GM21619 (cell line): ENCODE data around the gene MRGPRE.

ENCODE experiments used
- ATAC-seq: cut with Tn5 transposase; IDR thresholded peaks from one replicate; pipeline ENCODE4 v1.9.1; 2021; ENCODE audit not compliant: unreplicated experiment

Gene MRGPRE

DNA sequence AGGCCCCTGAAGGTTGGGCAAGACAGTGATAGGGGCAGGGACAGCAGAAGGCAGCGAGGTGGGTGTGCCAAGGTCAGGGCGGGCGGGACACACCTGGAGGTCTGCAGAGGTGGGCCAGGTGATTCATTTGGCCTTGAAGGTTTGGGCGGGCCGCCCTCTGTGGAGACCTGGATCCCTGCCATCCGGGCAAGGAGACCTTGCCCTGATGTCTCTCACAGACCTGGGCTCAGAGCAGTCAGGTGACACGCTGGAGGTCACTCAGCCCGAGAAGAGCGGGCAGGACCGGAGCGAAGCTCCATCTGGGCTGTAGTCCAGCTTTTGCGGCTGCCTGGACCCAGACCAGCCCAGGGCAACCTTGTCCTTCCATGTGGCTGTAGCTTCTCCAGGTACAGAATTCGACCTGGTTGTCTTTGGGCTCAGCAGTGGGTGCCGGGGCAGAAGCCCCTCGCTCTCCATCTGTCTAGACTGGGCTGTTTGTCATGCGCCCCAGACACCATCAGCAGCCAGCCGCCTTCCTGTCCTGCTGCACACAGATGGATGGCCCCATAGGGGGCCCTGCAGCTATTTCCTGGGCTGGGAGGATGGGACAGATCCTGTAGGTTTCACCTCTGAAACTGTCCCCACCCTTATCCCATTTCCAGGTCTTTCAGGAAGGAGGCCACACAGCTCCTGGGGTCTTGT is 16.7 kb downstream of the MRGPRE start:
- ATAC-seq: no peak

DNA sequence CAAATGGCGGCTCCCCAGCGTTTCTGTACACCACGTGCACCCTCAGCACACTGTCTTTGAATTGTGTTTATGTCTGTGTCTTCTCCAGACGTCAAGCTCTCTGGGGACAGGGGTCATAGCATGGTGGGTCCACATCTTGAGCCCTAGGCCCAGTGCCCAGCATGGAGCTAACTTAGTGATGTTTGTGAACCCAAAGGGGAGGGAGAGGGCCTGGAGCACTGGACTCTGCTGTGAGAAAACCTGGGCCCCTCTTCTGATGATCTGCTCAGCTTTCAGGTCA is 17.9 kb downstream of the MRGPRE start:
- no peak for ATAC-seq

DNA sequence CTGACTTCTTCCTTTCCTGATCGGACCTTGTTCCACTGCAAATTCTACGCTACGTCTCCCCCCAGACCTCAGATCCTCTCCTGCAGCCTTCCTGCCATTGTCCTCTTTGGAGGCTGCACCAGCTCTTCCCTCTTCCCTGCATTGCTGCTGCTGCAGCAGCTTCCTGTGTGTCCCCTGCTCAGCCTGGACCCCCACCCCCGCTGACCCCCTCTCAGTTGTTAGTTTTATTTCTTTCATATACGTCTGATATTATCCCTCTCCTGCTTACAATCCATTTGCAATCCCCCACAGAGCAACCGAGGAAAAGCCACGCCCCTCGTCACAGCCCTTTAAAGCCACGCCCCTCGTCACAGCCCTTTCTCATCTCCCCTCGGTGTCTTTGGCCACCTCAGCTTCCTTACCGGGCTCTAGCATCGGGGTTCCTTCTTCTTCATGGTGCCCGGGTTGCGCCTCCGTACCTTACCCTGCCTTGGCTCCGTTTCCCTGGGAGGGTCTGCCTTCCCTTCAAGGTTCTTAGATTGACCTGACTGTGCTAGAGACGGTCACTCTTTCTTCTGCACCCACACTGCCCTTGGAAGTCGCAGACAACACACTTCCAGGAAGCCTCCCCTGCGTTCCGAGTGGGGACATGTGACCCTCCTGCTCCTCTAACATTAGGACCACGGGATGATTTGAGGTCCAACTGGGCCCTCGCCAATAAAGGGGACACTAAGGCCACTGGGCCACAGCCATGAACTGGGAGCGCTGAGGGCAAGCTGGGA is 18.4 kb downstream of the MRGPRE start:
- ATAC-seq: no peak

DNA sequence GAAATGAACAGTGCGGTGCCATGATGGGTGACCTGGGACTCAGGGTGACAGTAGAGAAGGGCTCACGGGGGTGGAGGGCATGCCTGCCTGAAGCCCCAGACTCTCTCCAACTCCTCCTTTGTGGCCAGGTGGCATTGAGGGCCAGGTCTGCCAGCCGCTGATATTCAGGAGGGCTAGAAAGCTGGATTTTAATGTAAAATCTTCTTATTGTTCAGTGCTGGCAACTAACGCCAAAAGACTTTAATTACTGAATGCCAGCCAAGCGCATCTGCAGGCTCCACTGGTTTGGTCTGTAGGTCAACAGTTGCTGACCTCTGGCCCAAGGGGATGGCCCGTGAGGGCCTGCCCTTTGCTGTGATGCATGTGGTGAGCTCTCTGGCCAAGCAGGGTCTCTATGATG is 23.9 kb downstream of the MRGPRE start:
- no peak for ATAC-seq

DNA sequence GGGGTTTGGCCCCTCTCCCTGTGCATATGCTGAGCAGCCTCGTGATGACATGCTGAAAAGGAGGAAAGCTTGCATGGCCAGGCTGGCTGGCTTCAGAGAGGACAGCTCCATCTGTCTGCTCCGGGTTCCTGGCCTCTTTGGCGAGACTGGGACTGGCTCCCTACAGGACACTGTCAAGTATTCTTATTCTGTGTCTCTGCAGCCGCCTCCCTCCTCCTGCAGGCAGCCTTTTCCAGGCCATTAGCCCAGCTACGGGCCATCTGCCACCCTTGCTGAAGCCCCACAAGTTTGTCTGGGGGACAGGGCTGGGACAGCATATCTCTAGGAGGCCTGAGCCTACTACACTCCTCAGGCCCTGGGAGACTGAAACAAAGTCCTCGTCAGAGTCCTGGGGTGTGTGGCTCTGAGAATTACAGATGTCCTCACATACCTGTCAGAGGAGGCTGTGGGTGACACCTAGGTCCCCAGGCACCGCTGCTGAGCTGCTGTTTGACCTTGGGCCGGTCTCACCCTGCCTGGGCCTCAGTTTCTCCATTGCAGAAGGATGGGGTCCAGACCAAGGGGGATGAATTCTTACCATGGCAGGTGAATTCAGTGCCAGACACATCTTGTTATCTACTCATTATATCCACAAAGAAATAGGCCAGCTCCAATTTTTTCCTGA is 24.6 kb downstream of the MRGPRE start:
- ATAC-seq: no peak

DNA sequence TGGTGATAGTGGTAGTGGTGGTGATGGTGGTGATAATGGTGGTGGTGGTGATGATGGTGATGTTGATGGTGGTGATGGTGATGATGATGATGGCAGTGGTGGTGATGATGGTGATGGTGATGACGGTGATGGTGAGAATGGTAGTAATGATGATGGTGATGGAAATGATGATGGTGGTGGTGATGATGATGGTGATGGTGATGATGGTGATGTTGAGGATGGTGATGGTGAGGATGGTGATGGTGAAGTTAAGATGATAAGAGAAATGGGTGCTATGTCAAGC is 25.4 kb downstream of the MRGPRE start:
- ATAC-seq: no peak

DNA sequence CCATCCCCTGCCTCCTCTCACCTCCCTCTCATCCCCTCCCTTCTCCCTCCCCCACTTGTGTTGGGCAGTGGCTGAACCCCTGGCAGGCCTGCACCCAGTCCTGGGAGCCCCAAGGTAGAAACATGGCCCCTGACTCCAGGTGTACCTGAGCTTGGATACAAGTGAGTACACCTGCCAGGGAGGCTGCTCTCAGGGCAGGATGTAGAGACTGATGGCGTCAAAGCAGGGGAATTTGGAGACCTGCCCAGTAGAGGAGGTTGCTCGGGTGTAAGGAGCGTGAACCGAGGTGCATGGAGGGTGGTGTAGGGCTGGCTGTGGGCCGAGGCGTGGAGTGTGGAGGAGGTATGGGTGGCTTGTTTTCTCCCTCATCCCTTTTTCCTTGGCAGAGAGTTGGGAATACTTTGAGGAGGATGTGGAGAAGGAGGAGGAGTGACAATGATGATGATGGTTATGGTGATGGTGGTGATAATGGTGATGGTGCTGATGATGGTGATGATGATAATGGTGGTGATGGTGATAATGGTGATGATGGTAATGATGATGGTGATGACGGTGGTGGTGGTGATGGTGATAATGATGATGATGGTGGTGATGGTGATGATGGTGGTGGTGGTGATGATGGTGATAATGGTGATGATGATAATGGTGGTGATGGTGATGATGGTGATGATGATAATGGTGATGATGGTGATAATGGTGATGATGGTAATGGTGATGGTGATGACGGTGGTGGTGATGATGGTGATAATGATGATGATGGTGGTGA is 25.9 kb downstream of the MRGPRE start:
- no peak for ATAC-seq

DNA sequence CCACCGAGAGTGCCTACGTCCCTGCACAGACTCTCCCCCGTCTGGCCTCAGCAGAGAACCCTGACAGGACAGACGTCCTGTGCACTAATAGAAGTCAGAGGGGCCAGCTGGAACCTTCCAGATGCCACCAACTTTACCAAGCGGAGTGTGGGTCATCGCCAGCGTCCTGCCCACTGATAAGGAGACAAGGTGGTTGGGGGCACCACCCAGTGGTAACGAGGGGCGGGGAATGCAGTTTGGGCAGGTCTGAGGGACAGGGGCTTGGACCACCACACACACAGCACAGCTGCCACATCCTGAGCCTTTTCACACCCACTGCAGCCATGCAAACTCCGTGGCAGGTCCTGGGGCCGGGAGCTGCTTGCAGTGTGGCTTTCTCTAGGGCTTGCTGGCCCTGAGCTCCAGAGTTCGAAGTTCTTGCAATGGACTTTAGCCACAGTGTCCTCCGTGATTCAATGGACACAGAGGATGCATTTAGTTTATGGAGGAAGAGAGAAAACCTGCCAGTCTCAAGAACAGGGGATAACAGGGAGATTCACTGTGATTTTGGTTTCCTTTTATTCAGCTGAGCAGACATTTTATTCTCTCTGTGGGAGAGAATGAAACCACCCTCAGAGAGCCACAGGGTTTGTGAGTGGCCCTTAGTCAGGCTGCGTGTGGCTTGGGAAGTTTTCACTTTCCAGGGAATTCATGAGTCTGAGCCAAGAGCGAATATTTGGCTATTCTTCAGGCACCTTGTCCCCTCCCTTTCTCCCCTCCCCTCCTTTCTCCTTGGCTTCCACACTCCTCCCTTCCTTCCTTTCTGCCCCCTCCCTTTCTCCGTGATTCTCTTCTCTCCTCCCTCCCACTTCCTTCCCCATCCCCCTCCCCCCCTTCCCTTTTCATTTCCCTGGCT is 26.7 kb downstream of the MRGPRE start:
- no peak for ATAC-seq

DNA sequence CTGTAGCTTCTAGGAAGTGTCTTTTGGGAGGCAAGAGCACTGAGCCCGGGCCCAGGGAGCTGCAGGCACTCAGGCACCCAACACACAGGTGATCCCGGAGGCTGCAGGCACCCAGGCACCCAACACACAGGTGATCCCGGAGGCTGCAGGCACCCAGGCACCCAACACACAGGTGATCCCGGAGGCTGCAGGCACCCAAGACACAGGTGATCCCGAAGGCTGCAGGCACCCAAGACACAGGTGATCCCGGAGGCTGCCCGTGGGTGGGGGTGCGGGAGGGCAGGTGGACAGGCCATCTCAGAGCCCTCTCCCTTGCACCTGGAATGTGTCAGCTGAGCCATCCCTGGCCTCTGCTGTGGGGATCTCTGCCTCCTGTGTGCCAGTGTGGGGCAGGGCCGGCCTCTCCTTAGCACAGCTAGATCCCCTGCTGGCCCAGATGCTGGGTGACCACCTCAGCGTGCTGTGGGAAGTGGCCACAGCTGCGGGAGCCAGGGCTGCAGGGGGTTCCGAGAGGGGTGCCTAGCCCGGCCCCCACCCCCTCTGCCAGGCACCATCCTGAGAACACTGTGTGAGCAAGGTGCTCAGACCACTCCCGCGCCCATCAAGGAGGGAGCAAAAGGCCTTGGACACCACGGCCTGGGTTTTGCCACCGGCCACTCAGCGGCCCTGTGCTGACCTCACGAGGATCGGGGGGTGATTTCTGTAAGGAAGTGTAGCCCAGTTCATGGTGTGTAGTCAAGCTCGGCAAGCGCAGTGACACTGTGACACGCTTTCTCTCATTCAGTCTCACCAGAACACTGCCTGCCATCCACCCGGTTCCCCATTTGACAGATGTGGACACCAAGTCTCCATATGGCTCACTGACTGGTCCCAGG is 27.8 kb downstream of the MRGPRE start:
- ATAC-seq: no peak

DNA sequence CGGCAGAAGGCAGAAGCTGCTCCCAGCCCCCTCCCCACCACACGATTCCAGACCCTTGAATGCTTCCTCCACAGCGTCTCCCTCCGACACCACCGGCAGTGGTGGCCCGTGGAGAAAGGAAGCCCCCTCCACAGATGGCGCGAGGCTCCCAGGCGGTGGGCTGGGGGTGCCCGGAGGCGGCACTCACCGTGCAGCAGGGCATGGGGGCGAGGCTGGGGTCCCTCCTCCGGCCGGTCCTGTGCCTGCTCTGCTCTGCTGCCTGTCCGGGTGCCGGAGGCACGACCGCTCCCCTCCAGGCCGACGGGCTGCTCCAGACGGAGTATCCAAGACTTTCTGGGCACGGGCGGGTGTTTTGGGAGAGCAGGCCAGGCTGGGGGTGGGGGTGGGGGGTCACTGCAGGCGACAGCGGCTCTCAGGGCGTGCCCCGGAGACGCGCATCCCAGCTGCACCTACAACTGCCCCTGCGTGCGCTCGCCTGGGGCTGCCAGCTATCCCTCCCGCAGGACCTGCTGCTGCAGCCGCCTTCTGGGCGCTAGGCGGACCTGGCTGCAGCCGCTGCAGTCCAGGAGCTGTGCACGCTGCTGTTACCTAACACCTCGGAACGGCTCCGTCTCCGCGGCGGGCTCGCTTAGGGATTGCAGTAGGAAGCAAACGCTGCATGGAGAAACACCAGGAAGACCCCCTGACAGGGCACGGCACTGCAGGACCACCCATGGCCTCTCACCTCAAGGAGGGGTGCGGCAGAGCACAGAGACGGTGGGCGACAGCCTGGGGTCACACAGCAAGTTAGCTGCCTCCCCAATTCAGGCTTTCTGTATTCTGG is 28.8 kb downstream of the MRGPRE start:
- no peak for ATAC-seq

DNA sequence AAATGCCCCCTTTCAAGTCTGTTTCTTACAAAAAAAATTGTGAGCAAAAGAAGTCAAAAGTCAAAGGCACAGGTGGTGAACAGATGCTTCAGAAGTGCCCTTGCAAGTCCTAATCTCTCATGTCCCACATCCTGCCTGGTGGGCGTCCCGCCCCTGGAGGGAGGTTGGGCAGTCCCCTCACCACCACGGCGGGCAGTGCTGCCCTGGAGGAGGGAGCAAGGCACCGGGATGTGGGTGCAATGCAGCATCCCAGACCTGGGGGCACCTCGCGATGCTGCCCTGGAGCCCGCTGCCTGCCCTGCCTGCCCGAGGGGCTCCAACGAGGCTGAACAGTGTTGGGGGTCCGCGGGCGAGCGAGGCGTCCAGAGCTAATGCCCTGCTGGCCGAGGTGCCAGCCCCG is 29.5 kb downstream of the MRGPRE start:
- no peak for ATAC-seq

DNA sequence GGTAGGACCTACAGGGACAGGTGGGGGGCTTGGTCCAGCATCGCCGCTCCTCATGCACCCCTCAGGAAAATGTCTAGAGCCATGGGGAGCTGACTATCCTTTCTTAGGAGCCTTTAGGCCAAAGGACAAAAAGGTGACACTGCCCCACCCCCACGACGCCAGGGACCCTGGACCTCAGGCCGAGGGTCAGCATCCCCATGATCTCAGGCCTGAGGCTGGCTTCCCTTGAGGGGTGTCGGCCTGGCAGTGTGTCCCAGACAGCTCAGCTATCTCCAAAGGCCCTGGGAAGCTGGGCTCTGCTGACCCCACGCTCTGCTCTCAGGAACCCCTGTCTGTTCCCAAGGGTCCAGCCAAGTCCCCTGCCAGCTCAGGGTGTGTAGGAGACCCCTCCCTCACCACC is 29.9 kb downstream of the MRGPRE start:
- no peak for ATAC-seq

DNA sequence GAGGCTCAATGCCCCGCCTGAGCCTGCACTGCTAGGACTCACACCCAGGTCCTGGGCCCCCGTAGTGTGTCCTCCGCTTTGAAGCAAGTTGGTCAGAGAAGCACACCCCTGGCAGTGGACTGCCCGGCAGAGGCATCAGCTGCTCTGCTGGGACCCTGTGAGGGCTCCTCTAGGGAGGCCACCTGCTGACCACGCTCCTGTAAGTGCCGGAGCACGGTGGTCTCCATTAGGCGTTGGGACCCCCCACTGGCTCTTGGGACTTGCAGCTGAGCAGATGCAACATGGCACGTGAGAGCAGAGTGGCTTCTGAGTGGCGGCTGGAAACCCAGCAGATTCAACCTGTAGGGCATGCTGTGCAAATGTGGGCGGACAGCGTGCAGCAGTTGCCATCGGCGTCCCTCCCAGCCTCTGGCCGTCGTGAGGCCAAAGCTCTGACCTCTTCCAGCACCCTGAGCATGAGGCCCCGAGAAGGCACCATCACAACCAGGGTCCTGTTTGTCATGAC is 30.5 kb downstream of the MRGPRE start:
- ATAC-seq: no peak

DNA sequence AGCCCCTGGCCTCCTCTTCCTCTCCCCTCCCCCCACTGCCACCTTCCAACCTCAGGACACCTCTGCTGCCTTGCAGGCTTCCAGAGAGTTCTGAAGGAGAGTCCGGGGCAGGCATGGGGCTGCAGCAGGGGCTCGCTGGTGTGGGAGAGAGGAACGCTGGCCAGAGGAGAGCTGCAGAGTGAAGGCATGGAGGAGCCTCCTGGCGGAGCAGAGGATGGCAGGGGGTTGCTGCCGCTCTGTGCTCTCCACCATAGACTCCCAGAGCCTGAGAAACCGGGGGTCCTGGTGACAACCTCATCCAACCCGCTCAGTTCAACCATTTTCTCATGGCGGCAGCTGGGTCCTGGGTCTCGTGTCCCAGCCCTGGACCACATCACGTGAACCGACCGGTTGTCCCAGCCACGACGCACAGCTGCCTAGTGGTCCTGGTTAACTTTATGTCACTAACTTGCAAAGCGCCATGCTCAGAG is 31.1 kb downstream of the MRGPRE start:
- no peak for ATAC-seq

DNA sequence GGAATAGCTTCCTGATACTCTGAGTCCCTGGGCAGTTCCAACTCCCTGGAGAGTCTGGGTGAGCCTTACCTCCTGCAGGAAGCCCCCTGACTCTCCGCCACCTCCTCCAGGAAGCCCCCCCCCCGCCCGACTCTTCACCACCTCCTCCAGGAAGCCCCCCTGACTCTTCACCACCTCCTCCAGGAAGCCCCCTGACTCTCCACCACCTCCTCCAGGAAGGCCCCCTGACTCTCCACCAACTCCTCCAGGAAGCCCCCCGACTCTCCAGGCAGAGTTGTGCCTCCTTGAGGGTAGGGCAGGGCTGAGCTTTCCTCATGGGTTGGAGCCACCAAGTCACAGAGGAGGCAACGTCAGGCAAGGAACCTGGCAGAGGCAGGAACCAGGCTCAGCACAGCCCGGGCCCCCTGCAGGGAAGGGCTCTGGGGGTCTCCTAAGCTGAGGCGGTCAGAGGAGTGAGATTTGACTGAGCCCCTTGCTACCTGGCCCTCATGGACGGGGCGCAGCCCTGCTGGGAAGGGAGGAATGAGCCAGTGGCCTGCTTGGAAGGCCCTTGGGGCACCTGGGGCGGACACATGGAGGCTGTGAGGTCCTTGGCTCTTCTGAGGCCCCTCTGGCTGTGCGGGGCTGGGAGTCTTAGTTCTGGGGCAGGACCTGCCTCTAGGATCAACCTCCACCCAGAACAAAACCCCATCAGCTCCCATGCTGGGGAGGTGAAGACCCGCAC is 31.7 kb downstream of the MRGPRE start:
- no peak for ATAC-seq

DNA sequence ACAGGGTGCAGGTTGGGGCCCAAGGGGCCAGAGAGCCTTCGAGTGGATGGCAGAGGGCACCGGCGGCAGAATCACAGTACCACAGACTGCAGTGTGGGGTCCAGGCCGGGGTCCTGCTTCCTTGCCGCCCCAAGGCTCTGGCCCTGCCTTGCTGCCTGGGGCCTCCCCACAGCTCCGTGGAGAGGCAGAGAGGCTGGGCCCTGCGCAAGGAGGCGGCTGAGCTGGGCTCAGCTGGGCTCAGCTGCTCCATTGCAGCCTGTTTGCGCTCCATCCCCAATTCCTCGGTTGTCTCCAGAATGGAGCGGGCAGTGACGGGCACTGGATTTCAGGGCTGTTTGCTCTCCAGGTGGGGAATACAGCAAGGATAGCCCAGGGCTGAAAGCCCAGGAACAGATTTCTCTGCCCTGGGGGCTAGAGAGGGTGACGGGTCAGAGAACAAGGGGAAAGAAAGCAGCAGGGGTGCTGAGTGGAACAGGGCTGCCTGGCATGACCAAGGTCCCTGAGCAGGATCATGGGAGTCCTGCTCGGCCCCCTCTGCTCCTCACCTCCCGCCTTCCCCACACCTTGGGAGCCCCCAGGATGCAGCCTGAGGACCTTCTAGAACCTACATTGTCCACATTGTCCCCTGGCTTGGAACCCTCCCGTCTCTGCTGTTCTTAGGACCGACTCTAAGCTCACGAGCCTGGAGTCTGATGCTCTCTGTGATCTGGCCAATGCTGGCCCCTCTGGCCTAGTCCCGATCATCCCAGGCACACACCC is 32.5 kb downstream of the MRGPRE start:
- no peak for ATAC-seq

DNA sequence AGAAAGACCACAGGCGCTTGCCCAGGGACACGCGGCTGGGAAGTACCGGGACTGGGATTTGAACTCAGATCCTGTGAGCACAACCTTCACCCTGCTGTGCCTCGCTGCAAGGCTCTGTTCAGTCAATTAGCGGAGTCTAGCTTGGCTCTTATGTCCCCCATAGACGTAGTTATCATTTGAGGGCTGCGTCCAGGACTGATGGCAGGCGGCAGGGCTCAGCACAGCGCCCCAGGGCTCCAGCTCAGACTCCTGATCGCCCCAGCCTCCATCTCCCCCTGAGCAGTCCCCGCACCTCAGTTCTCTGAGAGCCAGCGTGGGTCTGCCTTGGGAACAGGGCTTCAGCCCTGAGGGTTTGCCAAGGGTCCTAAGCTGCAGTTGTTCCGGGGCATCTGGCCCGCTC is 33.4 kb downstream of the MRGPRE start:
- no peak for ATAC-seq
